Hematopoietic multipotent progenitor cell treated with erythropoietin and hydrocortisone succinate and interleukin-3 and kit ligand, for 4 days (in vitro differentiated cells): ENCODE measurements around the gene SLC30A7.
"Not testable (repeated sequence)": the region's sequence is repeated elsewhere in the genome, so short reads cannot be mapped to it uniquely, and the experiment has no call there.

Source experiments
- DNase-seq: peaks from one replicate; pipeline ENCODE4 v3.0.0-alpha.2; 2015

Gene SLC30A7

GRCh38 chr1:100895540-100896480, at the start of gene SLC30A7:
TSS of gene SLC30A7 (plus strand) at chr1:100896090. CDS start at chr1:100896263, 173 bp downstream.
- DNase-seq, result peak; percentile 97

- DNase-seq, result no peak
Measured at GRCh38 chr1:100847361-100848082, 48.4 kb upstream of the SLC30A7 start.

- DNase-seq, result no peak
Measured at GRCh38 chr1:100851726-100852125, 44.2 kb upstream of the SLC30A7 start.

GRCh38 chr1:100852976-100853375, 42.9 kb upstream of the SLC30A7 start:
- no peak for DNase-seq

- not testable (repeated sequence) for DNase-seq
Measured at GRCh38 chr1:100855116-100855515, 40.8 kb upstream of the SLC30A7 start.

GRCh38 chr1:100860397-100860991, 35.4 kb upstream of the SLC30A7 start:
- DNase-seq, result no peak

GRCh38 chr1:100861379-100861778, 34.5 kb upstream of the SLC30A7 start:
- DNase-seq, result no peak

- no peak for DNase-seq
Measured at GRCh38 chr1:100862591-100862990, 33.3 kb upstream of the SLC30A7 start.

- peak; percentile 85 for DNase-seq
Measured at GRCh38 chr1:100866041-100866900, 29.6 kb upstream of the SLC30A7 start.

- no peak for DNase-seq
Measured at GRCh38 chr1:100866901-100867206, 29.0 kb upstream of the SLC30A7 start.

GRCh38 chr1:100868364-100868995, 27.4 kb upstream of the SLC30A7 start:
- DNase-seq, result peak; percentile 73

- no peak for DNase-seq
Measured at GRCh38 chr1:100869996-100870395, 25.9 kb upstream of the SLC30A7 start.

GRCh38 chr1:100874433-100874832, 21.5 kb upstream of the SLC30A7 start:
- no peak for DNase-seq

GRCh38 chr1:100875228-100875627, 20.7 kb upstream of the SLC30A7 start:
- DNase-seq, result no peak

GRCh38 chr1:100876291-100876690, 19.6 kb upstream of the SLC30A7 start:
- DNase-seq, result peak; percentile 59

GRCh38 chr1:100879422-100879821, 16.5 kb upstream of the SLC30A7 start:
- peak; percentile 22 for DNase-seq

- DNase-seq, result no peak
Measured at GRCh38 chr1:100881687-100882086, 14.2 kb upstream of the SLC30A7 start.

- DNase-seq, result peak; percentile 81
Measured at GRCh38 chr1:100882698-100883097, 13.2 kb upstream of the SLC30A7 start.

- peak; percentile 37 for DNase-seq
Measured at GRCh38 chr1:100883963-100884362, 11.9 kb upstream of the SLC30A7 start.

GRCh38 chr1:100889007-100889406, 6.9 kb upstream of the SLC30A7 start:
- not testable (repeated sequence) for DNase-seq

GRCh38 chr1:100889869-100890482, 5.9 kb upstream of the SLC30A7 start:
- DNase-seq, result not testable (repeated sequence)

GRCh38 chr1:100891380-100891779, 4.5 kb upstream of the SLC30A7 start:
- no peak for DNase-seq
